HepG2 (cell line): ENCODE measurements around the gene MRPS18C. TPM values are rescaled to one million over a fixed set of nuclear protein-coding genes. Genes with fewer than 3 reads are reported as not detected.

Experiments
- BRCA1 ChIP-seq: sonication (generic); formaldehyde crosslinking; IDR thresholded peaks from 2 replicates; pipeline ENCODE4 v1.4.0; 2020; ENCODE audit warnings: missing genetic modification reagents
- HOXA7 ChIP-seq: sonication (generic); formaldehyde crosslinking; IDR thresholded peaks from 2 replicates; pipeline ENCODE4 v1.8.1; 2022; ENCODE audit warnings: mild to moderate bottlenecking, missing genetic modification reagents, moderate library complexity
- MYNN ChIP-seq: sonication (generic); formaldehyde crosslinking; IDR thresholded peaks from 2 replicates; pipeline ENCODE4 v1.4.0; 2020; ENCODE audit warnings: mild to moderate bottlenecking, low read depth, missing genetic modification reagents
- NCOA1 ChIP-seq: sonication (generic); formaldehyde crosslinking; IDR thresholded peaks from 2 replicates; pipeline ENCODE4 v1.9.0; 2021; ENCODE audit warnings: missing genetic modification reagents
- PRMT3 ChIP-seq: sonication (generic); formaldehyde crosslinking; IDR thresholded peaks from 2 replicates; pipeline ENCODE4 v1.8.1; 2022; ENCODE audit warnings: low read depth, mild to moderate bottlenecking, moderate library complexity, missing genetic modification reagents, borderline replicate concordance
- SKI ChIP-seq: fragments of 450-650 bp; IDR thresholded peaks from one replicate; pipeline ENCODE4 v1.6.1; 2018; ENCODE audit warnings: mild to moderate bottlenecking; ENCODE audit not compliant: partially characterized antibody
- SOX5 ChIP-seq: IDR thresholded peaks from 2 replicates; pipeline ENCODE4 v1.6.1; 2016; ENCODE audit warnings: borderline replicate concordance
- TGIF2 ChIP-seq: IDR thresholded peaks from 2 replicates; pipeline ENCODE4 v1.6.1; 2016; ENCODE audit warnings: control low read depth, missing compliant biosample characterization
- TP53 ChIP-seq: sonication (generic); formaldehyde crosslinking; conservative IDR thresholded peaks from 2 replicates; pipeline ENCODE4 v1.4.0; 2020; ENCODE audit warnings: missing genetic modification reagents
- TRIM24 ChIP-seq: sonication (generic); formaldehyde crosslinking; IDR thresholded peaks from 2 replicates; pipeline ENCODE4 v1.8.0; 2022; ENCODE audit warnings: mild to moderate bottlenecking, missing genetic modification reagents
- ZMAT3 ChIP-seq: sonication (generic); formaldehyde crosslinking; conservative IDR thresholded peaks from 2 replicates; pipeline ENCODE4 v1.7.0; 2021; ENCODE audit warnings: missing genetic modification reagents
- ZNF124 ChIP-seq: sonication (generic); formaldehyde crosslinking; IDR thresholded peaks from 2 replicates; pipeline ENCODE4 v1.4.0; 2020; ENCODE audit warnings: missing genetic modification reagents
- ZNF253 ChIP-seq: sonication (generic); formaldehyde crosslinking; IDR thresholded peaks from 2 replicates; pipeline ENCODE4 v1.8.0; 2022; ENCODE audit warnings: mild to moderate bottlenecking, missing genetic modification reagents, borderline replicate concordance
- ZNF441 ChIP-seq: sonication (generic); formaldehyde crosslinking; IDR thresholded peaks from 2 replicates; pipeline ENCODE4 v1.7.0; 2021; ENCODE audit warnings: missing genetic modification reagents, borderline replicate concordance
- ZNF713 ChIP-seq: sonication (generic); formaldehyde crosslinking; IDR thresholded peaks from 2 replicates; pipeline ENCODE4 v1.4.0; 2020; ENCODE audit warnings: mild to moderate bottlenecking, missing genetic modification reagents
- ZNF747 ChIP-seq: sonication (generic); formaldehyde crosslinking; IDR thresholded peaks from 2 replicates; pipeline ENCODE4 v1.8.1; 2023; ENCODE audit warnings: missing genetic modification reagents, mild to moderate bottlenecking, borderline replicate concordance
- polyA plus RNA-seq, 8 experiments: library from polyadenylated mRNA; depleted of rRNA in 3 of 8; stranded (reverse) in 7 of 8; unstranded in 1 of 8; fragments of >200 nt; fragmentation: Illumina TruSeq in 4 of 8; extraction: Trizol in 4 of 8; gene quantifications; 2 replicates each; pipeline versions ENCODE4 v1.2.1 to v1.2.3, GENCODE V29; 2011 to 2016; ENCODE audit warnings: low read depth in 4 of 8, missing spikeins in 1 of 8, mixed read lengths in 1 of 8; ENCODE audit not compliant: insufficient read depth in 1 of 8
- total RNA-seq, 5 experiments: library from RNA; depleted of rRNA; stranded (reverse); fragments of >200 nt; fragmentation: Illumina TruSeq; extraction: Trizol; gene quantifications; 2 replicates each; pipeline ENCODE4 v1.2.3, GENCODE V29; 2016; ENCODE audit warnings: low read depth in 1 of 5
- TF ChIP-seq, protein P1 (sequence below): sonication (generic); formaldehyde crosslinking; IDR thresholded peaks from 2 replicates; pipeline ENCODE4 v1.5.1; 2020; ENCODE audit warnings: mild to moderate bottlenecking, missing genetic modification reagents, borderline replicate concordance
- TF ChIP-seq, protein P2 (sequence below): fragments of 450-650 bp; IDR thresholded peaks from 2 replicates; pipeline ENCODE4 v1.6.1; 2017
- TF ChIP-seq, protein P3 (sequence below): sonication (generic); formaldehyde crosslinking; IDR thresholded peaks from 2 replicates; pipeline ENCODE4; 2020; ENCODE audit warnings: missing genetic modification reagents, mild to moderate bottlenecking, borderline replicate concordance

Gene MRPS18C
- total and polyA plus RNA-seq, 2 of the 13 experiments (the other 11 are each of a cell fraction or from before 2014, with no cell fraction given): 45.4 to 124 TPM

DNA sequence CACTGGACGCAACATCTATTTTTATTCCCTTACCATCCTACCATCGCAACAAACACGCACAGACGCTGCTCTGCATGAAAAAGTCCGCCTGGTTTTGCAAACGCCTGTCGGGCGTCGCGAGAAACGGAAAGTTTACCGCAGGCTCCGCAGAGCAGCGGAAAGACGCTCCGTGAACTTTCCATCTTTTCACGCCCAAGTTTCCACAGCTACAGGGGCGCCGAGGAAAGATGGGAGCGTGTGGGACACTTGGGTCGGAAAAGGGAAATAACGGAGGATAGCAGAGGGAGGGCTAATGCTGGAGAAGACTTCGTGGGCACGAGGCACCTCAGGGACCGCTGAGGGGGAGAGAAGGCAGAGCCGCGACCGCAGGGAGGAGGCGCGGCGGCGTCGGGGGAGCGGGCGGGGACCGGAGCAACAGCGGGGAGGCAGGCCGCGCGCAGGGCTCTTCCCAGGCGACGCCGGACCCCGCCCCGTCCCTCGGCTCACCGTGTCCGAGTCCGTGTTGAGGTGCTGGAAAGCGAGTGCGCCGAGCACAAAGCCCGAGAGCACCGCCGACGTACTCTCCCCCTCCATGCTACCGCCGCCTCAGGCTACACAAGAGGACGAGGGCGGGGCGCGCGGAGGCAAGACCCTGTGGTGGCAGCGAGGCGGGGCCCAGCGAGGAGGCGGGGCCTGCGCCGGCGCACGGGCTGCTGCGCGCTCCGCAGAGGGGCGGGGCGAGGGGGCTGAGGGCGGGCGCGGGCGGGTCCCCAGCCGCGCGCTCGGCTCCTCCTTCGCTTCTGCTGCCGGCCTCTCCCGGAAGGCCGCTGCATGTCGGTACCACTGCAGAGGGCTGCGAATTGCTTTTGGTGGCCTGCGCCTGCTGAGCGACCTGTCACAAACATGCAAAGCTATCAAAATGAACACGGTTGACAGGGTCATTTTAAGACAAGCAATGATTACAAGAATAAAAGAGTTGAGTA lies 28.9 kb downstream of the MRPS18C start, which contains the start of gene ABRAXAS1 (continued):
- TF ChIP-seq, protein P1, sequence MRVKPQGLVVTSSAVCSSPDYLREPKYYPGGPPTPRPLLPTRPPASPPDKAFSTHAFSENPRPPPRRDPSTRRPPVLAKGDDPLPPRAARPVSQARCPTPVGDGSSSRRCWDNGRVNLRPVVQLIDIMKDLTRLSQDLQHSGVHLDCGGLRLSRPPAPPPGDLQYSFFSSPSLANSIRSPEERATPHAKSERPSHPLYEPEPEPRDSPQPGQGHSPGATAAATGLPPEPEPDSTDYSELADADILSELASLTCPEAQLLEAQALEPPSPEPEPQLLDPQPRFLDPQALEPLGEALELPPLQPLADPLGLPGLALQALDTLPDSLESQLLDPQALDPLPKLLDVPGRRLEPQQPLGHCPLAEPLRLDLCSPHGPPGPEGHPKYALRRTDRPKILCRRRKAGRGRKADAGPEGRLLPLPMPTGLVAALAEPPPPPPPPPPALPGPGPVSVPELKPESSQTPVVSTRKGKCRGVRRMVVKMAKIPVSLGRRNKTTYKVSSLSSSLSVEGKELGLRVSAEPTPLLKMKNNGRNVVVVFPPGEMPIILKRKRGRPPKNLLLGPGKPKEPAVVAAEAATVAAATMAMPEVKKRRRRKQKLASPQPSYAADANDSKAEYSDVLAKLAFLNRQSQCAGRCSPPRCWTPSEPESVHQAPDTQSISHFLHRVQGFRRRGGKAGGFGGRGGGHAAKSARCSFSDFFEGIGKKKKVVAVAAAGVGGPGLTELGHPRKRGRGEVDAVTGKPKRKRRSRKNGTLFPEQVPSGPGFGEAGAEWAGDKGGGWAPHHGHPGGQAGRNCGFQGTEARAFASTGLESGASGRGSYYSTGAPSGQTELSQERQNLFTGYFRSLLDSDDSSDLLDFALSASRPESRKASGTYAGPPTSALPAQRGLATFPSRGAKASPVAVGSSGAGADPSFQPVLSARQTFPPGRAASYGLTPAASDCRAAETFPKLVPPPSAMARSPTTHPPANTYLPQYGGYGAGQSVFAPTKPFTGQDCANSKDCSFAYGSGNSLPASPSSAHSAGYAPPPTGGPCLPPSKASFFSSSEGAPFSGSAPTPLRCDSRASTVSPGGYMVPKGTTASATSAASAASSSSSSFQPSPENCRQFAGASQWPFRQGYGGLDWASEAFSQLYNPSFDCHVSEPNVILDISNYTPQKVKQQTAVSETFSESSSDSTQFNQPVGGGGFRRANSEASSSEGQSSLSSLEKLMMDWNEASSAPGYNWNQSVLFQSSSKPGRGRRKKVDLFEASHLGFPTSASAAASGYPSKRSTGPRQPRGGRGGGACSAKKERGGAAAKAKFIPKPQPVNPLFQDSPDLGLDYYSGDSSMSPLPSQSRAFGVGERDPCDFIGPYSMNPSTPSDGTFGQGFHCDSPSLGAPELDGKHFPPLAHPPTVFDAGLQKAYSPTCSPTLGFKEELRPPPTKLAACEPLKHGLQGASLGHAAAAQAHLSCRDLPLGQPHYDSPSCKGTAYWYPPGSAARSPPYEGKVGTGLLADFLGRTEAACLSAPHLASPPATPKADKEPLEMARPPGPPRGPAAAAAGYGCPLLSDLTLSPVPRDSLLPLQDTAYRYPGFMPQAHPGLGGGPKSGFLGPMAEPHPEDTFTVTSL: peak; percentile 27; the same call in 1 of the 2 replicates
- no peak for TF ChIP-seq TRIM24 (CRISPR knock-in tag)
- TF ChIP-seq ZNF713 (CRISPR knock-in tag): 0 out of 2 replicates have a peak, but pooled peaks have one; percentile 76
- TF ChIP-seq SOX5 (CRISPR knock-in tag): peak; percentile 9; the same call in 1 of the 2 replicates
- TF ChIP-seq NCOA1 (CRISPR knock-in tag): peak; percentile 88; the same call in 1 of the 2 replicates
- no peak for TF ChIP-seq HOXA7 (CRISPR knock-in tag)
- peak; percentile 85; the same call in 1 of the 2 replicates for TF ChIP-seq ZNF747
- TF ChIP-seq ZNF441 (CRISPR knock-in tag): 0 out of 2 replicates have a peak, but pooled peaks have one; percentile 25
- 0 out of 2 replicates have a peak, but pooled peaks have one; percentile 33 for TF ChIP-seq ZNF124 (CRISPR knock-in tag)
- TF ChIP-seq, protein P2, sequence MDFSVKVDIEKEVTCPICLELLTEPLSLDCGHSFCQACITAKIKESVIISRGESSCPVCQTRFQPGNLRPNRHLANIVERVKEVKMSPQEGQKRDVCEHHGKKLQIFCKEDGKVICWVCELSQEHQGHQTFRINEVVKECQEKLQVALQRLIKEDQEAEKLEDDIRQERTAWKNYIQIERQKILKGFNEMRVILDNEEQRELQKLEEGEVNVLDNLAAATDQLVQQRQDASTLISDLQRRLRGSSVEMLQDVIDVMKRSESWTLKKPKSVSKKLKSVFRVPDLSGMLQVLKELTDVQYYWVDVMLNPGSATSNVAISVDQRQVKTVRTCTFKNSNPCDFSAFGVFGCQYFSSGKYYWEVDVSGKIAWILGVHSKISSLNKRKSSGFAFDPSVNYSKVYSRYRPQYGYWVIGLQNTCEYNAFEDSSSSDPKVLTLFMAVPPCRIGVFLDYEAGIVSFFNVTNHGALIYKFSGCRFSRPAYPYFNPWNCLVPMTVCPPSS: no peak
- TF ChIP-seq BRCA1 (CRISPR knock-in tag): peak; percentile 73; the same call in 1 of the 2 replicates
- TF ChIP-seq ZMAT3 (CRISPR knock-in tag): peak; percentile 75; the same call in 1 of the 2 replicates
- TF ChIP-seq, protein P3, sequence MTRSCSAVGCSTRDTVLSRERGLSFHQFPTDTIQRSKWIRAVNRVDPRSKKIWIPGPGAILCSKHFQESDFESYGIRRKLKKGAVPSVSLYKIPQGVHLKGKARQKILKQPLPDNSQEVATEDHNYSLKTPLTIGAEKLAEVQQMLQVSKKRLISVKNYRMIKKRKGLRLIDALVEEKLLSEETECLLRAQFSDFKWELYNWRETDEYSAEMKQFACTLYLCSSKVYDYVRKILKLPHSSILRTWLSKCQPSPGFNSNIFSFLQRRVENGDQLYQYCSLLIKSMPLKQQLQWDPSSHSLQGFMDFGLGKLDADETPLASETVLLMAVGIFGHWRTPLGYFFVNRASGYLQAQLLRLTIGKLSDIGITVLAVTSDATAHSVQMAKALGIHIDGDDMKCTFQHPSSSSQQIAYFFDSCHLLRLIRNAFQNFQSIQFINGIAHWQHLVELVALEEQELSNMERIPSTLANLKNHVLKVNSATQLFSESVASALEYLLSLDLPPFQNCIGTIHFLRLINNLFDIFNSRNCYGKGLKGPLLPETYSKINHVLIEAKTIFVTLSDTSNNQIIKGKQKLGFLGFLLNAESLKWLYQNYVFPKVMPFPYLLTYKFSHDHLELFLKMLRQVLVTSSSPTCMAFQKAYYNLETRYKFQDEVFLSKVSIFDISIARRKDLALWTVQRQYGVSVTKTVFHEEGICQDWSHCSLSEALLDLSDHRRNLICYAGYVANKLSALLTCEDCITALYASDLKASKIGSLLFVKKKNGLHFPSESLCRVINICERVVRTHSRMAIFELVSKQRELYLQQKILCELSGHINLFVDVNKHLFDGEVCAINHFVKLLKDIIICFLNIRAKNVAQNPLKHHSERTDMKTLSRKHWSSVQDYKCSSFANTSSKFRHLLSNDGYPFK (CRISPR knock-in tag): peak; percentile 62; the same call in 1 of the 2 replicates
- no peak for TF ChIP-seq TGIF2 (CRISPR knock-in tag)
- TF ChIP-seq PRMT3: peak; percentile 85; the same call in 1 of the 2 replicates
- no peak for TF ChIP-seq MYNN (CRISPR knock-in tag)
- TF ChIP-seq SKI: peak; percentile 22
- TF ChIP-seq ZNF253: peak; percentile 87; the same call in 1 of the 2 replicates
- no peak for TF ChIP-seq TP53
